BE2C (cell line): Measurements from ENCODE around the gene FAM163A.

Experiments
- DNase-seq: peaks from one replicate; pipeline ENCODE4 v3.0.0-alpha.2; 2020
- H3K27me3 ChIP-seq: fragments of 250-450 bp; sonication (Bioruptor Pico); 2 replicates; pipeline ENCODE4 v1.5.1; 2020; ENCODE audit warnings: mild to moderate bottlenecking
- H3K36me3 ChIP-seq: fragments of 250-450 bp; sonication (Bioruptor Pico); 2 replicates; pipeline ENCODE4 v1.5.1; 2020; ENCODE audit warnings: mild to moderate bottlenecking
- H3K4me1 ChIP-seq: fragments of 250-450 bp; sonication (Bioruptor Pico); 2 replicates; pipeline ENCODE4 v1.5.1; 2020
- H3K4me3 ChIP-seq: 2 replicates; pipeline ENCODE4 v1.5.1; 2011; ENCODE audit warnings: low read depth, low read length
- H3K9me3 ChIP-seq: fragments of 250-450 bp; sonication (Bioruptor Pico); 2 replicates; pipeline ENCODE4 v1.5.1; 2020
- CTCF ChIP-seq: IDR thresholded peaks from 2 replicates; pipeline ENCODE4 v1.5.1; 2012; ENCODE audit warnings: mild to moderate bottlenecking, low read depth, low read length

The FAM163A gene

GRCh38 chr1:179813626-179814545, 70.8 kb downstream of the FAM163A start:
- Histone ChIP-seq H3K4me1 (peaks cover 50% of the 10 kb centered on the region), H3K27me3 (no peaks in the 10 kb centered on the region), H3K36me3 (peaks cover 50% of the 10 kb centered on the region), H3K9me3 (no peaks in the 10 kb centered on the region), H3K4me3 (no peak overlapping the region)
- TF ChIP-seq CTCF: no peak
- no peak for DNase-seq

GRCh38 chr1:179814546-179814838, 71.4 kb downstream of the FAM163A start:
- H3K4me1 ChIP-seq: peaks cover 46% of the 10 kb centered on the region
- TF ChIP-seq CTCF: no peak
- peaks cover 44% of the 10 kb centered on the region for H3K36me3 ChIP-seq
- H3K4me3 ChIP-seq: peak overlapping the region; percentile 19
- H3K9me3 ChIP-seq: no peaks in the 10 kb centered on the region
- no peaks in the 10 kb centered on the region for H3K27me3 ChIP-seq
- DNase-seq: no peak

- H3K4me1 ChIP-seq: peaks cover 38% of the 10 kb centered on the region
- DNase-seq: no peak
- H3K9me3 ChIP-seq: no peaks in the 10 kb centered on the region
- TF ChIP-seq CTCF: no peak
- H3K27me3 ChIP-seq: no peaks in the 10 kb centered on the region
- H3K4me3 ChIP-seq: peak overlapping the region; percentile 54
- H3K36me3 ChIP-seq: peaks cover 33% of the 10 kb centered on the region
These were observed 72.5 kb downstream of the FAM163A start for GRCh38 chr1:179815641-179816040.

- TF ChIP-seq CTCF: no peak
- Histone ChIP-seq H3K27me3 (no peaks in the 10 kb centered on the region), H3K36me3 (peaks cover 26% of the 10 kb centered on the region), H3K4me1 (peaks cover 38% of the 10 kb centered on the region), H3K9me3 (no peaks in the 10 kb centered on the region), H3K4me3 (no peak overlapping the region)
- no peak for DNase-seq
These were observed 73.3 kb downstream of the FAM163A start for GRCh38 chr1:179816196-179816960.

- H3K9me3 ChIP-seq: no peaks in the 10 kb centered on the region
- H3K4me1 ChIP-seq: peaks cover 38% of the 10 kb centered on the region
- DNase-seq: no peak
- peaks cover 19% of the 10 kb centered on the region for H3K36me3 ChIP-seq
- H3K4me3 ChIP-seq: no peak overlapping the region
- H3K27me3 ChIP-seq: no peaks in the 10 kb centered on the region
- no peak for TF ChIP-seq CTCF
These were observed 74.0 kb downstream of the FAM163A start for GRCh38 chr1:179817056-179817455.

GRCh38 chr1:179817789-179818188, 74.7 kb downstream of the FAM163A start:
- Histone ChIP-seq H3K9me3 (no peaks in the 10 kb centered on the region), H3K27me3 (no peaks in the 10 kb centered on the region), H3K4me1 (peaks cover 38% of the 10 kb centered on the region), H3K36me3 (peaks cover 11% of the 10 kb centered on the region), H3K4me3 (no peak overlapping the region)
- TF ChIP-seq CTCF: no peak
- peak; percentile 56 for DNase-seq
